Upper lobe of left lung (tissue), 6 donors: ENCODE results near the gene DHX57. TPM values are rescaled to one million over a fixed set of nuclear protein-coding genes. Genes with fewer than 3 reads are reported as not detected.
A peak's percentile ranks its signal among the peaks of the same experiment; 100 is the strongest.
"Not testable (repeated sequence)": the region's sequence is repeated elsewhere in the genome, so short reads cannot be mapped to it uniquely, and the experiment has no call there.

Experiments used
- ATAC-seq, 2 donors: fragments of 200-7000 bp; cut with Tn5 transposase; one replicate each; pipeline ENCODE4 v1.9.1; 2022; ENCODE audit warnings: mild to moderate bottlenecking in 2 of 2, moderate library complexity in 2 of 2; ENCODE audit not compliant: low FRiP score in 2 of 2
- DNase-seq, 2 donors: peaks; one replicate each; pipeline ENCODE4 v3.0.0-alpha.2; 2019 to 2020
- H3K27ac ChIP-seq, 4 donors: fragments of 200-600 bp; sonication (generic); one replicate each; pipeline ENCODE4 v1.5.1; 2016 to 2019
- H3K27me3 ChIP-seq, 4 donors: fragments of 200-600 bp; sonication (generic); one replicate each; pipeline ENCODE4 v1.5.1; 2017 to 2019
- H3K36me3 ChIP-seq, 4 donors: fragments of 200-600 bp; sonication (generic); one replicate each; pipeline ENCODE4 v1.5.1; 2016 to 2019
- H3K4me1 ChIP-seq, 4 donors: fragments of 200-600 bp; sonication (generic); one replicate each; pipeline ENCODE4 v1.5.1; 2018 to 2019
- H3K4me3 ChIP-seq, 4 donors: fragments of 200-600 bp; sonication (generic); one replicate each; pipeline ENCODE4 v1.5.1; 2017 to 2019; ENCODE audit warnings: mild to moderate bottlenecking in 2 of 4, moderate library complexity in 1 of 4
- H3K9me3 ChIP-seq, 4 donors: fragments of 200-600 bp; sonication (generic); one replicate each; pipeline ENCODE4 v1.5.1; 2018 to 2019
- EP300 ChIP-seq, 4 donors: sonication (generic); formaldehyde crosslinking; IDR thresholded peaks; one replicate each; pipeline ENCODE4 v1.5.1; 2017; ENCODE audit warnings: antibody characterized with exemption in 4 of 4, control low read depth in 2 of 4
- POLR2A ChIP-seq, 4 donors: fragments of 450-650 bp; IDR thresholded peaks; one replicate each; pipeline ENCODE4 v1.5.1; 2016 to 2017; ENCODE audit warnings: antibody characterized with exemption in 4 of 4, mild to moderate bottlenecking in 2 of 4
- POLR2AphosphoS5 ChIP-seq, 2 donors: sonication (generic); formaldehyde crosslinking; IDR thresholded peaks; one replicate each; pipeline ENCODE4 v1.5.1; 2017; ENCODE audit warnings: antibody characterized with exemption in 2 of 2
- WGBS, 2 donors: methylation state at CpG; one replicate each; pipeline ENCODE4 v1.1.5; 2017 to 2018; 5-methylcytosine and 5-hydroxymethylcytosine counted together
- total RNA-seq, 6 donors: library from RNA; depleted of rRNA in 4 of 6; stranded (reverse); fragments of >200 nt in 4 of 6; gene quantifications; one replicate each; pipeline versions ENCODE4 v1.1.0 to v1.2.1, GENCODE V29; 2016 to 2021
- TF ChIP-seq, protein P1 (sequence below), 6 experiments: fragments of 450-650 bp in 4 of 6; fragments of 200-600 bp in 2 of 6; sonication (generic) in 2 of 6; IDR thresholded peaks; one replicate each; pipeline ENCODE4 v1.5.1; 2016 to 2019; ENCODE audit warnings: antibody characterized with exemption in 6 of 6
- donor health status: DM: no; HTN: no; CAD: no; lungs with moderate emphysema.
- donor health status: DM: no; HTN: yes; CAD: no; lungs with severe emphysema.

Gene DHX57
- total RNA-seq, 6 donors from 2014 or later, result 8.0 to 45.1 (median 15.3) TPM

- no peak for DNase-seq
- 47 to 55% methylated on average over 2 of the region's 2 CpGs for WGBS, 2 donors
These were observed 112.5 kb downstream of the DHX57 start for GRCh38 chr2:38763228-38763627.

DNA sequence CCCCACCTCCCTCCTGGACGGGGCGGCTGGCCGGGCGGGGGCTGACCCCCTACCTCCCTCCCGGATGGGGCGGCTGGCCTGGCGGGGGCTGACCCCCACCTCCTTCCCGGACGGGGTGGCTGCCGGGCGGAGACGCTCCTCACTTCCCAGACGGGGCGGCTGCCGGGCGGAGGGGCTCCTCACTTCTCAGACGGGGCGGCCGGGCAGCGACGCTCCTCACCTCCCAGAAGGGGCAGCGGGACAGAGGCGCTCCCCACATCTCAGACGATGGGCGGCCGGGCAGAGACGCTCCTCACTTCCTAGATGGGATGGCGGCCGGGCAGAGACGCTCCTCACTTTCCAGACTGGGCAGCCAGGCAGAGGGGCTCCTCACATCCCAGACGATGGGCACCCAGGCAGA, 119.8 kb downstream of the DHX57 start:
- H3K9me3 ChIP-seq, result not testable (repeated sequence)
- 98 to 99% methylated on average over 10 to 11 of the region's 31 CpGs for WGBS, 2 donors

More at GRCh38 chr2:38763228-38763627, 112.5 kb downstream of the DHX57 start:
- no peaks in the 10 kb centered on the region for H3K9me3 ChIP-seq
- H3K27ac ChIP-seq, result no peak overlapping the region
- TF ChIP-seq EP300 (IDR thresholded peaks at IDR 0.05) (no peak), POLR2A (IDR thresholded peaks at IDR 0.05) (no peak), POLR2AphosphoS5 (IDR thresholded peaks at IDR 0.05) (no peak)
- no peaks in the 10 kb centered on the region for H3K27me3 ChIP-seq
- H3K4me3 ChIP-seq, result no peak overlapping the region
- no peak for ATAC-seq
- no peaks in the 10 kb centered on the region for H3K36me3 ChIP-seq
- H3K4me1 ChIP-seq, result no peaks in the 10 kb centered on the region

DNA sequence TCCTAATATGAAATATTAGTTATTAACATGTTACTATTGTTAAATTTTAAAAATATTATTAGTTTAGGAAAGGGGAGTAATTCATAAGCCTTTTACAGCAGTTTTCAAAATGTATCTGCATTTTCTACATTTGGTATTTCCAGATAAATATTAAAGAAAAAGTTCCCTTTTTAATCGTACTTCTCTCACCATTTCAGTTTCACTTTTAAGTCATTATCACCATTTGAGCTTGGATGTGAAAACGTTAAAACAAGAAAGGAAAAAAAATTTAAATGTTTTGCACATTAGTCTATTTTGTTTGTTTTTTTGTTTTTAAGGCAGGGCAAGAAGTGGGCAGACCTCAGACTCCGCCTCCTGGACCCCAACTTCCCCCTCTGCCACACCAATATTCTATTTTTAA, 121.2 kb downstream of the DHX57 start:
- Histone ChIP-seq H3K4me1 (peaks cover 2 to 11% (median 6%) of the 10 kb centered on the region in 4 donors), H3K27ac (peak overlapping the region in 1 of 4 donors; percentile 4), H3K36me3 (peaks cover 0 to 2% (median 0%) of the 10 kb centered on the region in 4 donors), H3K4me3 (peak overlapping the region in 1 of 4 donors; percentile 29), H3K27me3 (no peaks in the 10 kb centered on the region), H3K9me3 (no peaks in the 10 kb centered on the region)
- DNase-seq (no peak), ATAC-seq (no peak)
- WGBS, 2 donors, result 45 to 46% methylated on average over 3 of the region's 3 CpGs
- TF ChIP-seq, protein P1, sequence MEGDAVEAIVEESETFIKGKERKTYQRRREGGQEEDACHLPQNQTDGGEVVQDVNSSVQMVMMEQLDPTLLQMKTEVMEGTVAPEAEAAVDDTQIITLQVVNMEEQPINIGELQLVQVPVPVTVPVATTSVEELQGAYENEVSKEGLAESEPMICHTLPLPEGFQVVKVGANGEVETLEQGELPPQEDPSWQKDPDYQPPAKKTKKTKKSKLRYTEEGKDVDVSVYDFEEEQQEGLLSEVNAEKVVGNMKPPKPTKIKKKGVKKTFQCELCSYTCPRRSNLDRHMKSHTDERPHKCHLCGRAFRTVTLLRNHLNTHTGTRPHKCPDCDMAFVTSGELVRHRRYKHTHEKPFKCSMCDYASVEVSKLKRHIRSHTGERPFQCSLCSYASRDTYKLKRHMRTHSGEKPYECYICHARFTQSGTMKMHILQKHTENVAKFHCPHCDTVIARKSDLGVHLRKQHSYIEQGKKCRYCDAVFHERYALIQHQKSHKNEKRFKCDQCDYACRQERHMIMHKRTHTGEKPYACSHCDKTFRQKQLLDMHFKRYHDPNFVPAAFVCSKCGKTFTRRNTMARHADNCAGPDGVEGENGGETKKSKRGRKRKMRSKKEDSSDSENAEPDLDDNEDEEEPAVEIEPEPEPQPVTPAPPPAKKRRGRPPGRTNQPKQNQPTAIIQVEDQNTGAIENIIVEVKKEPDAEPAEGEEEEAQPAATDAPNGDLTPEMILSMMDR (IDR thresholded peaks at IDR 0.05), result no peak
- TF ChIP-seq POLR2AphosphoS5 (IDR thresholded peaks at IDR 0.05), result no peak
- TF ChIP-seq EP300 (IDR thresholded peaks at IDR 0.05), result no peak
- TF ChIP-seq POLR2A (IDR thresholded peaks at IDR 0.05), result no peak

More for the DNA sequence above, 119.8 kb downstream of the DHX57 start:
- not testable (repeated sequence) for H3K27ac ChIP-seq, ATAC-seq, H3K4me1 ChIP-seq, H3K27me3 ChIP-seq, H3K4me3 ChIP-seq, H3K36me3 ChIP-seq
- DNase-seq, result peak in 1 of 2 donors; percentile 73

DNA sequence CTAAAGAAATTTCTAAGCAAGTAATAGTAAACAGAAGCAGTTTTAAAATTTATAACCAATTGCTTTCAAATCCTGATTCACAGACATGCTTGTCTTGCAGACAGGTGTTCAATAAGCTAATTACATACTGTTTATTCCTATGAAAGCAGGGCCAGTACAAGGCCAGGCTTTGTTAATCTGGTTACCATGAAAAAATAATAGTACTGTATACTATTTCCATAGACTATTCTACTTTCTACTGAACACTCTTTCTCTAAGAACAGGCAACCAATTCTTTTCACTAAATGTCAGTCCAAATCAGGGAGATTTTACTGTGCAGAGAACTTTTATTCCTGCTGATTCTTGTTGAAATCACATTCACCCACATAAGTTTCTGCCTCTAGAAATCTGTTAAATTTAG, 121.7 kb downstream of the DHX57 start:
- Histone ChIP-seq H3K27me3 (no peaks in the 10 kb centered on the region), H3K4me3 (peak overlapping the region in 1 of 4 donors; percentile 29), H3K9me3 (no peaks in the 10 kb centered on the region), H3K27ac (peak overlapping the region in 1 of 4 donors; percentile 4), H3K36me3 (peaks cover 2 to 7% (median 4%) of the 10 kb centered on the region in 4 donors), H3K4me1 (peaks cover 6 to 16% (median 11%) of the 10 kb centered on the region in 4 donors)
- DNase-seq (no peak), ATAC-seq (no peak)
- TF ChIP-seq POLR2AphosphoS5 (IDR thresholded peaks at IDR 0.05), result no peak
- TF ChIP-seq POLR2A (IDR thresholded peaks at IDR 0.05), result no peak
- TF ChIP-seq EP300 (IDR thresholded peaks at IDR 0.05), result no peak
- TF ChIP-seq, protein P1 (IDR thresholded peaks at IDR 0.05), result no peak

- peak in 1 of 2 donors; percentile 16 for ATAC-seq
- no peak for TF ChIP-seq POLR2A (IDR thresholded peaks at IDR 0.05)
- no peak for TF ChIP-seq EP300 (IDR thresholded peaks at IDR 0.05)
- TF ChIP-seq, protein P1 (IDR thresholded peaks at IDR 0.05), result no peak
- TF ChIP-seq POLR2AphosphoS5 (IDR thresholded peaks at IDR 0.05), result no peak
- Histone ChIP-seq H3K4me3 (peak overlapping the region; percentile 11 to 94 (median 82)), H3K27me3 (no peaks in the 10 kb centered on the region), H3K27ac (peak overlapping the region; percentile 97 to 100 (median 100)), H3K9me3 (no peaks in the 10 kb centered on the region), H3K36me3 (peaks cover 23 to 29% (median 26%) of the 10 kb centered on the region in 4 donors), H3K4me1 (peaks cover 25 to 35% (median 31%) of the 10 kb centered on the region in 4 donors)
- DNase-seq, result no peak
- 34 to 36% methylated on average over 15 to 18 of the region's 18 CpGs for WGBS, 2 donors
These were observed 123.9 kb downstream of the DHX57 start for GRCh38 chr2:38751596-38752410.
